ENCODE measurements around the gene CCDC6.

CCDC6 gene

GRCh38 chr10:59823751-59824150, 82.6 kb downstream of the CCDC6 start:
- no peak for DNase-seq (ENCODE audit: low read depth)
- TF ChIP-seq, protein P1, sequence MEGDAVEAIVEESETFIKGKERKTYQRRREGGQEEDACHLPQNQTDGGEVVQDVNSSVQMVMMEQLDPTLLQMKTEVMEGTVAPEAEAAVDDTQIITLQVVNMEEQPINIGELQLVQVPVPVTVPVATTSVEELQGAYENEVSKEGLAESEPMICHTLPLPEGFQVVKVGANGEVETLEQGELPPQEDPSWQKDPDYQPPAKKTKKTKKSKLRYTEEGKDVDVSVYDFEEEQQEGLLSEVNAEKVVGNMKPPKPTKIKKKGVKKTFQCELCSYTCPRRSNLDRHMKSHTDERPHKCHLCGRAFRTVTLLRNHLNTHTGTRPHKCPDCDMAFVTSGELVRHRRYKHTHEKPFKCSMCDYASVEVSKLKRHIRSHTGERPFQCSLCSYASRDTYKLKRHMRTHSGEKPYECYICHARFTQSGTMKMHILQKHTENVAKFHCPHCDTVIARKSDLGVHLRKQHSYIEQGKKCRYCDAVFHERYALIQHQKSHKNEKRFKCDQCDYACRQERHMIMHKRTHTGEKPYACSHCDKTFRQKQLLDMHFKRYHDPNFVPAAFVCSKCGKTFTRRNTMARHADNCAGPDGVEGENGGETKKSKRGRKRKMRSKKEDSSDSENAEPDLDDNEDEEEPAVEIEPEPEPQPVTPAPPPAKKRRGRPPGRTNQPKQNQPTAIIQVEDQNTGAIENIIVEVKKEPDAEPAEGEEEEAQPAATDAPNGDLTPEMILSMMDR (conservative IDR thresholded peaks at IDR 0.05; ENCODE audit: low read length): no peak
- no peak overlapping the region for H3K4me3 ChIP-seq (ENCODE audit: low read length)

DNA sequence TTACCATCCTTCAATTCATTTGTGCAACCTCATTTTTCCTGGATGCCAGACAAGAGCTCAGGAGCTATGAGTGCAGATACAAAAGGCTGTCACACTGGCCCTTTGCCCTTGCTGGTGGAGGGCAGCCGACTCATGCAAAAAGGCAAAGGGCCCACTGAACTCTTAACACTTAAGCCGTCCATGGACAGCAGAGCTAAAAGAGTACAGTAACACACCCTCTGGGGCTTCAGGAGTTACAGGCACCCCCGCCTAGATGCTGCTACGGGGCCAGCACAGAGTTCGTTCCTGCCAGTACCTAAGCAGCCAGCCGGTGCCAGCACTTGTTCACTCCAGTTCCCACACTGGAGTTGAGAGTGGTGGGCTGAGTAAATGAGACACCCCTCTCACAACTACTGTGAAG, 83.2 kb downstream of the CCDC6 start:
- TF ChIP-seq, protein P1 (conservative IDR thresholded peaks at IDR 0.05; ENCODE audit: low read length): no peak
- DNase-seq (ENCODE audit: low read depth): no peak
- no peak overlapping the region for H3K4me3 ChIP-seq (ENCODE audit: low read length)

GRCh38 chr10:59820471-59820870, 85.9 kb downstream of the CCDC6 start:
- TF ChIP-seq, protein P1 (conservative IDR thresholded peaks at IDR 0.05; ENCODE audit: low read length): no peak
- H3K4me3 ChIP-seq (ENCODE audit: low read length): no peak overlapping the region
- DNase-seq (ENCODE audit: low read depth): no peak

DNA sequence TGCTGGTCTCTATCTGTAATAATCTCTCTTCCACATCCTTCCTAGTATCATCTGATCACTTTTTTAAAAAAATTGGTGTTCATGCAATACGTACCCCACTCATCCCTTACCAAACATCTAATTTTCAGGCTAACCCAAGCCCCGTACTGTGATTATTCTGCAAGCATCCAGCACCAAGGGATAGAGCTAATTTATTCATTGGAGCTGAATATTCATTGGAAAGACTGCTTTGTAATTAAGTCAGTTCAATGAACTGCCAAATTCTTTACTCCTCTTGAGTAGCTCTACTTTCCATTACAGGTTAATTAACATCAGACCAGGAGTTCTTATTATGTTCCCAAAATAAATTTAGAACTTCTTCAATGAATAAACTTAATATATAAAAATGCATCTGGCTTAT, 86.7 kb downstream of the CCDC6 start:
- no peak overlapping the region for H3K4me3 ChIP-seq (ENCODE audit: low read length)
- TF ChIP-seq, protein P1 (conservative IDR thresholded peaks at IDR 0.05; ENCODE audit: low read length): no peak
- no peak for DNase-seq (ENCODE audit: low read depth)

DNA sequence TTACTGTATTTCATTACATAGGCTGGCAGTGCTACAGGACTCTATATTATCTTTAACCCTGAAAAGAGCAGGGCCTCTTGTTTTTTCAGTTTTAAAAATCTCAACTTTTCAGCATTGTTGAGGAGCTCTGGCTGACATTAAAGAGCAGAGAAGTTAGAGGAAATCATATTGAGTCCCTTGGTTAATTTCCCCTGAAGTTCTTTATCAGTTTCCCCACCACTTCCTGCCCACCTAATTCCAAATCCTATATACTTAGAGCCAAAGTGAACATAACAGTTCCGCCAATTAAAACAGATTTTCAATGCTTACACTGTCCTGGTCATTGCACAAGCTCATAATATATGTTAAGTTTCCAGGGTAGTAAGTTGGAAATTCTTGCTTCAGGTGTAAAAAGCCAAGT, 87.1 kb downstream of the CCDC6 start:
- TF ChIP-seq, protein P1 (conservative IDR thresholded peaks at IDR 0.05; ENCODE audit: low read length): no peak
- no peak for DNase-seq (ENCODE audit: low read depth)
- no peak overlapping the region for H3K4me3 ChIP-seq (ENCODE audit: low read length)

DNA sequence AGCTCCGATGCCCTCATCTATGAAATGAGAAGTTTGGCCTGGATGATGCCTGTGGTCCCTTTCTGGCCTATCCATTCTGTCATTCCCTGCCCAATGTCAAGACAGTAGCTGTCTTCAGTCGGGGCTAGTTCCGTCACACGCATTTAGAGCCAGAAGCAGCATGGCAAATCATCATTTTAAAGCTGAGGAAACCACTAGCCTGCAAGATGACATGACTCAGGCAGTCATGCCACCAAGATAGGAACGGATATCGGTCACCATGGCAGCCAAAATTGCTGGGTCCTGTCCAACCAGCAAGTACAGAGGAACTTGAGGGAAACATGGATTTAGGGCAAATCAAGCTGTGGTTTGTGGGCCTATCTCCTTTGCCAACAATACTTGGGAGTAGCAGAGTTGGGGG, 88.6 kb downstream of the CCDC6 start:
- H3K4me3 ChIP-seq (ENCODE audit: low read length): no peak overlapping the region
- DNase-seq (ENCODE audit: low read depth): peak; percentile 18
- TF ChIP-seq, protein P1 (conservative IDR thresholded peaks at IDR 0.05; ENCODE audit: low read length): no peak

DNA sequence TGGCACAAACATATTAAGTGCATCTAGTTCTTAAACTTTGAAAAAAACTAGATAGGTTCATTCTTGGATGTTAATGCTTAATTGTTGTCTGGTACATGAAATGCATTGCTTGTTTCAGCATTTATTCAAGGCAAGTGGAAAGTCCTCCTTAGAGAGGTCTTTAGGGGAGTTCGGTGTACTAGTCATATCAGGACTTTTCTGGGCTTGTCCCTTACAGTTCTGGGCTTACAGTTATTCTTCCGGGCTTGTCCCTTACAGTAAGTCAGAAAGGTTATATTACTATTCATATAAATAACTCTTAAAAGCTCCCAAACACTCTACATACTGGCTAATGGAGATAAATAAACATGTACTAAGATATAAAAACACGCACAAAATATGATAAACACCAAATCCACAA, 91.5 kb downstream of the CCDC6 start:
- DNase-seq (ENCODE audit: low read depth): no peak
- no peak overlapping the region for H3K4me3 ChIP-seq (ENCODE audit: low read length)
- TF ChIP-seq, protein P1 (conservative IDR thresholded peaks at IDR 0.05; ENCODE audit: low read length): no peak

All from AG10803 (cell line).